MV-4-11 (cell line): ENCODE measurements around the gene C1QC.

Experiments used
- DNase-seq: peaks from one replicate; lab custom pipeline; 2025; lab: John Stamatoyannopoulos, UW

C1QC gene

DNA sequence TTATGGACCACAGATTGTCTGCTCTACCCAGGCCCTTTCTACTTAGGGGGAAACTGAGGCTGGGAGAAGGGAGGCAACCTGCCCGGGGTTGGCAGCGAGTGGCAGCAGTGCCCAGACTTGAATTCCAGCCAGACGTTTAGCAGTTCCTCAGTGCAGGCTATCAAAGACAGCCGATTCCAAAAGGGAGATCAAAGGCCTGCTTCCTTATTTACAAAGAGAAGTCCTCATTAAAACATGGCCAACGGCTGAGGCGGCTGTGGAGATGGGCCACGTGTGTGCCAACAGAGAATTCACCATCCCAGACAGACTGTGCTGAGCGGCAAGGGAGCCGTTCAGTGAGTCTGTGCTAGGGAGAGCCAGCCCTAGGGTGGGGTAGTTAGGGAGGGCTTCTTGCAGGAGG, 37.3 kb downstream of the C1QC start:
- DNase-seq, result peak; percentile 8

DNA sequence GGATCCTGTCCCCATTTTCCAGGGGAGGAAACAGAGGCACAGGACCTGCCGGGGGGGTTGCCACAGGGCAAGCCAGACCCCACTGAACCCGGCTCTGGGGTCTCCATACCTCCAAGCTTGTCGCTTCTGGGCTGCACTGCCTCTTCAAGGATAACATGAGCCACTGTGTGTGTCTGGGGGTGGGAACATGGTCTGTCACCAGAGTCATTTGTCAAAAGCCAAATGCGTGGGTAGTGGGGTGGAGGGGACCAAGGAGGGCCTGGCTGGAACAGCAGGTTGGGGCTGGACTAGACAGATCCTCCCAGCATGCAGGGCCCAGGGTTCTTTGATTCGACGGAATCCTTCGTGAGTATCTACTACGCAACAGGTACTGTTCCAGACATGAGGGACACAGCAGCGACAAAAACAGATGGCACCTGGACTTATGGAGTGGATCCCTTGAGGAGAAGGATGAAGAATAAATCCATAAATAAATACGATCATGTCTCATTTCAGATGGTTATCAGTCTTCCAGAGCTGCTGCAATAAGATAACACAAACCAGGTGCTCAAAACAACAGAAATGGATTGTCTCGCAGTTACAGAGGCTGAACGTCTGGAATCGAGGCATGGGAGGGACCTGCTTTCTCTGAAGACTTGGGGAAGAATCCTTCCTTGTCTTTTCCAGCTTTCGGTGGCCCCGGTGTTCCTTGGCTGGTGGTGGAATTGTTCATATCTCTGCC, 38.3 kb downstream of the C1QC start:
- no peak for DNase-seq

DNA sequence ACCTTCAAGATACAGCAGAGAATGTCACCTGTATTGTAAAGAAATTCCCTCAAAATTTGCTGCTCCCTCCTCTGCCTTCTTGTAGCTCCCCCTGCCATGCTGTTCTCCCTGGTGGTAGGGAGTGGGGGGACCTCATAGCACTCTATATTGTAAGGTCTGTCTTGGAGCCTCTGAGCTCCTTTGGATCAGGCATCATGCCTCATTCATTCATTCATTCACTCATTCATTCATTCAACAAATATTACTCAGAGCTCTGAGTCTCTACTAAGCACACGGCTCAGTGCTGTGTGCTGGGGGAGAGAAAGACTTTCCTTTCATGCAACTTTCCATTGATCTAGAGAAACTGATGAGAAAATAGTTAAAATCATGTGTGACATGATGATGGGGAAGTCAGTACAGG, 40.1 kb downstream of the C1QC start:
- DNase-seq, result no peak

DNA sequence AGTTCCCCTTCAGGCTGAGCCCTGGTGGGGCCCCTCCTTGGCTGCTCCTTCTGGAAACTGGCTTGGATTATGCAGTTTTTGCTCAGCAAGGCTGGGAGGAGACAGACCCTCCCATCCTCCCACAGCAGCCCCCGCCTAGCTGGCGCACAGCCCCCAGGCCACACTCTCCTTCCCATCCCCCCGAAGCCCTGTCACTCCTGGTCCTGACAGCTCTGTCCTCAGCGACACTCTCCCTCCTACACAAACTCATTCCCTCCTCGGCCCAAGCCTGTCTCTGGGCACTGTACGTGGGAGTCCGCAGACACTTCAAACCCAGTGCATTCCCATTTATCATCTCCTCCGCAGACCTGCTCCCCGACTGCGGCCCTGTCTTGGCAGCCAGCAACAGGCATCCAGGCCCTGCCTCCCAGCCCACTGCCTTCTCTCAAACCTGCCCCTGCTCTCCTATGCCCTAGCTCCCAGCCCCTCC, 42.2 kb downstream of the C1QC start:
- DNase-seq, result no peak

DNA sequence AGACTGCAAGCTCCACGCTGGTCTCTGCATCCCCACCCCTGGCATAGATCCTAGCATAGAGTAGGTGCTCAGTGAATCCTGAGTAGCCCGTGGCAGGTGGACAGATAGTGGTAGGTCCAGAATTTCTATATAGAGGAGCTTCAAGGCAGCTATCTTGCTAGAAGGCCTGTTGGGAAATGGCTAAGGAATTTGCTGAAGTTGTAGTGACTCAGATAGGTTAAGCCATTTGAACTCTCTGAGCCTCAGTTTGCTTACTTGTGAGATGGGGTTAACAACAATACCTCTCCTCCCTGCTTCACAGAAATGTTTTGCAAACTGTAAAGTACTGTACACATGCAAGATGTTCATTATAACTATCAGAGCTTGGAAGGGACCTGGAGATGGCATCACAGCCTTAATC, 43.8 kb downstream of the C1QC start:
- no peak for DNase-seq

DNA sequence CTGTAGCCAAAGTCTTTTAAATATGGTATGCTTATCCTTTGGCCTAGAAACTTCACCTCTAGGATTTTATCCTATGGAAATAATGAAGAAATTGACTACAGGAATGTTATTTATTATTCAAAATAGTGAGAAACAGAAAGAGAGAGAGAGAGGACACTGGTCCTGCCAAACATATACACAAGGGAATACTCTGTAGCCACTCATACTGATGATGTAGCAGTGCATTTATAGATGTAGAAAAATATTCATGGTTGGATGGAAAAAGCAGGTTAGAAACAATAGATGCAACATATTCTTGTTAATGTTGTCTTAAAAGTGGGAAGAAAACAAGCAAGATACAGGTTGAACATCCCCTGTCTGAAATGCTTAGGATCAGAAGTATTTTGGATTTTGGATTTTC, 45.0 kb downstream of the C1QC start:
- no peak for DNase-seq

DNA sequence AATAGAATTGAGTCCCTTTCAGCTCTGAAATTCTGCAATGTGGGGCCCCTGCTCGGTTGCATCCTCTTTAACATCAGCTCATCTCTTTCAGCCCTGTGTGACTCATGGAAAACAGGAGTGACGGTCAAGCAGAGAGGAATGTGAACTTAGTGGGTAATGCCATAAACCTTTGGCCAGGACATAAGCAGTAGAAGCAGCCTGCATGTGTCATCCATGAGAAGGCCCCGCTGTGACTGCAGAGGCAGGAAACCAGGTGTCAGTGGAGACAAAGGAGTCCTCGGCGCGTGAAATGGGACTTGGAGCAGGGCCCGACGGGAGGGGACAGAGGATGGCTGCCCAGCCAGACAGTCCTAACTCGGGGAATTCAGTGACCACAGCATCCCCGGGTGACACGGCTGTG, 46.1 kb downstream of the C1QC start:
- no peak for DNase-seq

DNA sequence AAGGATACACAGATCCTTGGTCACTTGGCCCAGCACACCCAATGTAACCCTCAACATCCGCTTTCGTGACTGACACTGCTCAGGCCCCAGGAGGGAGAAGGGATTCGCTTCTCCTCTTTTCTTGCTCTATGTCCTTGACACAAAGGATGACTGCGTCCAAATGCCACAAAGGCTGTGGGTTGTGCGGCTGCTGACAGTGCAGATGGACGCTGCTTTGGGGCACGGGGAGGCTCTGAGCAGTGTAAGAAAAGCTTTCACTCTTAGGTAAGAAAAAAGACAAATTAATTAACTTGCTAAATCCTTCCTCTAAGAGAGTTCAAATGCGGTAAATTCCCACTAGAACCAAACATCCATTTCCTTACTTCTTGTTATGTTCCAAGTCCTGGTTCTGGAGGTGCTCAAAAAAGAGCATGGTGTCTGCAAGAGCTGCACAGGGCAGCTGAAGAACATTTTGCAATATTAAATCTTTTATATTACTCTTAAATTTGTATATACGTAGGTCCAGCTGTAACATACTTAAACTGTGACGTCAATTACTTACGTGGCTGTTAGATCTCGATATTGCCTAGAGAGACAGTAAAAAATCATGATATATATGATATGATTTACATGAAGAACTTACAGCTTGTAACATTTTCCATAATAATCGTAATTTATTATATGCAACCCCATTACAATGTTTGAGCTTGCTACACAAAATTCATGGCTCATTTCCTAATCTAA, 47.8 kb downstream of the C1QC start:
- DNase-seq, result peak; percentile 50

DNA sequence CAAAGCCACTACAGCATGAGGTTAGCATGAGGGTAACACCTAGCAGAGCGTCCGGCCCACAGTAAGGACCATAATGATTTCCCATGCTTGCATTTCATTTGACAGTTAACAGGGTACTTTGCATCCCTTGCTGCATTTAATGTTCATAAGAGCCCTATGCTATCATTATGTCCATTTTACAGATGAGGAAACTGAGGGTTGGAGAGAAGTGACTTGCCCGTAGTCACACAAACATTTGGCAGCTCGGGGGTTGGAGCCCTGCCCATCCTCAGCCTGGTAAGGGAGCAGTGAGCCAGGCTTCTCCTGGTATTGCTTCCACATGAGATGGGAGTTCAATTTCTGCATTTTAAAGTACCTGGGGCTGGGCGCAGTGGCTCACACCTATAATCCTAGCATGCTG, 50.7 kb downstream of the C1QC start:
- no peak for DNase-seq

DNA sequence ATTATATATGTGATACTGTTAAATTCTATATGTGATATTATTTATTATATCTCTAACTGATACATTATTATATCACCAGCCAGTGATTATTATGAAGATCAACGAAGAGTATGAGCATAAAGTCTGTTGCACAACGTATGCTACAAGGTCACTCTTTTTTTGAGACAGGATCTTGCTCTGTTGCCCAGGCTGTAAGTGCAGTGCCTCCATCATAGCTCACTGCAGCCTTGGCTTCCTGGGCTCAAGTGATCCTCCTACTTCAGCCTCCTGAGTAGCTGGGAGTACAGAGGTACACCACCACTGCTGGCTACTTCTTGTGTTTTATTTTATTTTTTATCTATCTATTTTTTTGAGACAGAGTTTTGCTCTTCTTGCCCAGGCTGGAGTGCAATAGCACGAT, 53.2 kb downstream of the C1QC start:
- DNase-seq, result no peak
